ENCODE data around the gene ITSN2. TPM values are rescaled to one million over a fixed set of nuclear protein-coding genes. Genes with fewer than 3 reads are reported as not detected.

ITSN2 gene
- total and polyA plus RNA-seq, 2 donors (not counting 1 experiment from before 2014, with no cell fraction given), result 23.1 to 43.4 TPM

- H3K27me3 ChIP-seq (ENCODE audit: control insufficient read depth, insufficient read depth, low read length), result no peaks in the 10 kb centered on the region
- H4K20me1 ChIP-seq (ENCODE audit: control insufficient read depth, extremely low read depth, insufficient read depth, low read length), result no peaks in the 10 kb centered on the region
- no peak overlapping the region for H3K27ac ChIP-seq (ENCODE audit: insufficient read depth, low read length)
- no peaks in the 10 kb centered on the region for H3K4me1 ChIP-seq (ENCODE audit: control insufficient read depth, extremely low read depth, insufficient read depth, low read length)
- no peak overlapping the region for H3K9ac ChIP-seq (ENCODE audit: insufficient read depth, low read length)
- H3K36me3 ChIP-seq (ENCODE audit: control insufficient read depth, insufficient read depth, low read length), result no peaks in the 10 kb centered on the region
- no peaks in the 10 kb centered on the region for H3K79me2 ChIP-seq (ENCODE audit: control insufficient read depth, insufficient read depth, low read length)
- H3K9me3 ChIP-seq (ENCODE audit: control insufficient read depth, insufficient read depth, low read depth, low read length), result no peaks in the 10 kb centered on the region
- H3K4me3 ChIP-seq (replicated peaks in 1 of 4; ENCODE audit: control extremely low read depth in 1 of 4, insufficient read depth in 1 of 4, low read depth in 3 of 4, low read length in 4 of 4), result no peak overlapping the region
- no peak overlapping the region for H3K4me2 ChIP-seq (ENCODE audit: extremely low read depth, insufficient read depth, low read length)
- TF ChIP-seq EZH2 (IDR thresholded peaks at IDR 0.05; ENCODE audit: low read length, missing control alignments) (no peak), CTCF (conservative IDR thresholded peaks at IDR 0.05 in 1 of 2, IDR thresholded peaks at IDR 0.05 in 1 of 2; ENCODE audit: low read depth in 1 of 2, low read length in 2 of 2) (no peak)
- no peak overlapping the region for H2AFZ ChIP-seq (ENCODE audit: low read length)
- no peak for DNase-seq (ENCODE audit: low read depth in 2 of 2)
Measured at GRCh38 chr2:24247592-24247991, 112.7 kb downstream of the ITSN2 start.

GRCh38 chr2:24247164-24247563 lies 113.2 kb downstream of the ITSN2 start:
- DNase-seq (ENCODE audit: low read depth in 2 of 2), result no peak
- no peak for TF ChIP-seq CTCF (conservative IDR thresholded peaks at IDR 0.05 in 1 of 2, IDR thresholded peaks at IDR 0.05 in 1 of 2; ENCODE audit: low read depth in 1 of 2, low read length in 2 of 2)
- no peak for TF ChIP-seq EZH2 (IDR thresholded peaks at IDR 0.05; ENCODE audit: low read length, missing control alignments)
- no peaks in the 10 kb centered on the region for H3K36me3 ChIP-seq (ENCODE audit: control insufficient read depth, insufficient read depth, low read length)

GRCh38 chr2:24245986-24246776 lies 114.2 kb downstream of the ITSN2 start:
- Histone ChIP-seq H3K27ac (ENCODE audit: insufficient read depth, low read length) (no peak overlapping the region), H3K36me3 (ENCODE audit: control insufficient read depth, insufficient read depth, low read length) (no peaks in the 10 kb centered on the region)
- TF ChIP-seq EZH2 (IDR thresholded peaks at IDR 0.05; ENCODE audit: low read length, missing control alignments), result no peak
- no peak for TF ChIP-seq CTCF (conservative IDR thresholded peaks at IDR 0.05 in 1 of 2, IDR thresholded peaks at IDR 0.05 in 1 of 2; ENCODE audit: low read depth in 1 of 2, low read length in 2 of 2)

More at GRCh38 chr2:24247164-24247563, 113.2 kb downstream of the ITSN2 start:
- Histone ChIP-seq H3K79me2 (ENCODE audit: control insufficient read depth, insufficient read depth, low read length) (no peaks in the 10 kb centered on the region), H4K20me1 (ENCODE audit: control insufficient read depth, extremely low read depth, insufficient read depth, low read length) (no peaks in the 10 kb centered on the region), H3K27me3 (ENCODE audit: control insufficient read depth, insufficient read depth, low read length) (no peaks in the 10 kb centered on the region), H3K4me1 (ENCODE audit: control insufficient read depth, extremely low read depth, insufficient read depth, low read length) (no peaks in the 10 kb centered on the region), H3K4me2 (ENCODE audit: extremely low read depth, insufficient read depth, low read length) (no peak overlapping the region), H3K9me3 (ENCODE audit: control insufficient read depth, insufficient read depth, low read depth, low read length) (no peaks in the 10 kb centered on the region), H3K9ac (ENCODE audit: insufficient read depth, low read length) (no peak overlapping the region), H3K4me3 (replicated peaks in 1 of 4; ENCODE audit: control extremely low read depth in 1 of 4, insufficient read depth in 1 of 4, low read depth in 3 of 4, low read length in 4 of 4) (no peak overlapping the region), H3K27ac (ENCODE audit: insufficient read depth, low read length) (no peak overlapping the region), H2AFZ (ENCODE audit: low read length) (no peak overlapping the region)

More at GRCh38 chr2:24245986-24246776, 114.2 kb downstream of the ITSN2 start:
- Histone ChIP-seq H3K9ac (ENCODE audit: insufficient read depth, low read length) (no peak overlapping the region), H3K9me3 (ENCODE audit: control insufficient read depth, insufficient read depth, low read depth, low read length) (no peaks in the 10 kb centered on the region), H3K4me1 (ENCODE audit: control insufficient read depth, extremely low read depth, insufficient read depth, low read length) (no peaks in the 10 kb centered on the region), H3K4me3 (replicated peaks in 1 of 4; ENCODE audit: control extremely low read depth in 1 of 4, insufficient read depth in 1 of 4, low read depth in 3 of 4, low read length in 4 of 4) (no peak overlapping the region), H4K20me1 (ENCODE audit: control insufficient read depth, extremely low read depth, insufficient read depth, low read length) (no peaks in the 10 kb centered on the region), H2AFZ (ENCODE audit: low read length) (no peak overlapping the region), H3K4me2 (ENCODE audit: extremely low read depth, insufficient read depth, low read length) (no peak overlapping the region), H3K27me3 (ENCODE audit: control insufficient read depth, insufficient read depth, low read length) (no peaks in the 10 kb centered on the region), H3K79me2 (ENCODE audit: control insufficient read depth, insufficient read depth, low read length) (no peaks in the 10 kb centered on the region)
- DNase-seq (ENCODE audit: low read depth in 2 of 2), result peak in 1 of 2 donors; percentile 21
